ENCODE measurements around the gene KCNMA1.

The KCNMA1 gene

GRCh38 chr10:77120012-77120411 is 517.6 kb downstream of the KCNMA1 start:
- no peaks in the 10 kb centered on the region for H3K9me3 ChIP-seq (replicated peaks in 1 of 2; ENCODE audit: control insufficient read depth in 2 of 2, insufficient read depth in 1 of 2, low read depth in 1 of 2, low read length in 2 of 2)
- H2BK5ac ChIP-seq (ENCODE audit: low read length) = no peak overlapping the region
- H2BK120ac ChIP-seq (ENCODE audit: low read depth, low read length) = no peak overlapping the region
- H3K4me2 ChIP-seq (ENCODE audit: insufficient read depth, low read length, poor library complexity, severe bottlenecking) = no peak overlapping the region
- WGBS, 2 donors (ENCODE audit: extremely low coverage in 2 of 2, insufficient read length in 2 of 2, insufficient replicate concordance in 1 of 2) = no CpG with 5 or more reads among the region's 4 CpGs
- H3K4ac ChIP-seq (ENCODE audit: low read length) = no peak overlapping the region
- H3K18ac ChIP-seq (ENCODE audit: low read length) = no peak overlapping the region
- no peak overlapping the region for H3K4me3 ChIP-seq (ENCODE audit: low read length in 2 of 2)
- H4K91ac ChIP-seq (ENCODE audit: low read depth, low read length, poor library complexity) = no peak overlapping the region
- no peaks in the 10 kb centered on the region for H3K79me1 ChIP-seq (ENCODE audit: low read depth, low read length)
- H3K27me3 ChIP-seq (ENCODE audit: control insufficient read depth in 3 of 3, insufficient read depth in 3 of 3, low read depth in 1 of 3, low read length in 3 of 3) = no peaks in the 10 kb centered on the region
- no peak overlapping the region for H2BK12ac ChIP-seq (ENCODE audit: low read length)
- H4K8ac ChIP-seq (ENCODE audit: low read depth, low read length) = no peak overlapping the region
- no peak for DNase-seq (ENCODE audit: low spot score)
- H2AK5ac ChIP-seq (ENCODE audit: low read depth, low read length) = no peak overlapping the region
- no peak overlapping the region for H3K23ac ChIP-seq (ENCODE audit: low read depth, low read length, poor library complexity)
- no peak overlapping the region for H2BK15ac ChIP-seq (ENCODE audit: low read length)
- no peak overlapping the region for H3K9ac ChIP-seq (ENCODE audit: low read depth, low read length, poor library complexity)
- H3K36me3 ChIP-seq (replicated peaks in 1 of 2; ENCODE audit: control insufficient read depth in 2 of 2, insufficient read depth in 2 of 2, low read length in 2 of 2) = no peaks in the 10 kb centered on the region
- H2AFZ ChIP-seq (ENCODE audit: low read length) = no peak overlapping the region
- no peak overlapping the region for H3K14ac ChIP-seq (ENCODE audit: low read length)
- no peaks in the 10 kb centered on the region for H3K4me1 ChIP-seq (ENCODE audit: control insufficient read depth in 2 of 2, insufficient read depth in 1 of 2, low read depth in 1 of 2, low read length in 2 of 2)
- no peak overlapping the region for H3K27ac ChIP-seq (replicated peaks; ENCODE audit: low read length)

GRCh38 chr10:77118603-77119282 is 518.9 kb downstream of the KCNMA1 start:
- H4K91ac ChIP-seq (ENCODE audit: low read depth, low read length, poor library complexity) = no peak overlapping the region
- no peak overlapping the region for H3K23ac ChIP-seq (ENCODE audit: low read depth, low read length, poor library complexity)
- H2BK15ac ChIP-seq (ENCODE audit: low read length) = no peak overlapping the region
- no peaks in the 10 kb centered on the region for H3K36me3 ChIP-seq (replicated peaks in 1 of 2; ENCODE audit: control insufficient read depth in 2 of 2, insufficient read depth in 2 of 2, low read length in 2 of 2)
- H3K27ac ChIP-seq (replicated peaks; ENCODE audit: low read length) = no peak overlapping the region
- H3K4me1 ChIP-seq (ENCODE audit: control insufficient read depth in 2 of 2, insufficient read depth in 1 of 2, low read depth in 1 of 2, low read length in 2 of 2) = no peaks in the 10 kb centered on the region
- H2BK120ac ChIP-seq (ENCODE audit: low read depth, low read length) = no peak overlapping the region
- no peak overlapping the region for H3K4me2 ChIP-seq (ENCODE audit: insufficient read depth, low read length, poor library complexity, severe bottlenecking)
- no peak overlapping the region for H2BK5ac ChIP-seq (ENCODE audit: low read length)
- no peaks in the 10 kb centered on the region for H3K79me1 ChIP-seq (ENCODE audit: low read depth, low read length)
- H4K8ac ChIP-seq (ENCODE audit: low read depth, low read length) = no peak overlapping the region
- H2AK5ac ChIP-seq (ENCODE audit: low read depth, low read length) = no peak overlapping the region
- no peak overlapping the region for H2AFZ ChIP-seq (ENCODE audit: low read length)
- no peak overlapping the region for H3K14ac ChIP-seq (ENCODE audit: low read length)
- H3K4me3 ChIP-seq (ENCODE audit: low read length in 2 of 2) = no peak overlapping the region
- H2BK12ac ChIP-seq (ENCODE audit: low read length) = no peak overlapping the region
- H3K27me3 ChIP-seq (ENCODE audit: control insufficient read depth in 3 of 3, insufficient read depth in 3 of 3, low read depth in 1 of 3, low read length in 3 of 3) = no peaks in the 10 kb centered on the region
- H3K4ac ChIP-seq (ENCODE audit: low read length) = no peak overlapping the region
- H3K9ac ChIP-seq (ENCODE audit: low read depth, low read length, poor library complexity) = no peak overlapping the region
- H3K18ac ChIP-seq (ENCODE audit: low read length) = no peak overlapping the region
- no peaks in the 10 kb centered on the region for H3K9me3 ChIP-seq (replicated peaks in 1 of 2; ENCODE audit: control insufficient read depth in 2 of 2, insufficient read depth in 1 of 2, low read depth in 1 of 2, low read length in 2 of 2)
- no CpG with 5 or more reads among the region's 8 CpGs for WGBS, 2 donors (ENCODE audit: extremely low coverage in 2 of 2, insufficient read length in 2 of 2, insufficient replicate concordance in 1 of 2)
- no peak for DNase-seq (ENCODE audit: low spot score)

- no peak overlapping the region for H3K4me2 ChIP-seq (ENCODE audit: insufficient read depth, low read length, poor library complexity, severe bottlenecking)
- no peak overlapping the region for H3K23ac ChIP-seq (ENCODE audit: low read depth, low read length, poor library complexity)
Observed at GRCh38 chr10:77117501-77117900, 520.1 kb downstream of the KCNMA1 start.

GRCh38 chr10:77116904-77117303 is 520.7 kb downstream of the KCNMA1 start:
- Histone ChIP-seq H3K14ac (ENCODE audit: low read length) (no peak overlapping the region), H3K79me1 (ENCODE audit: low read depth, low read length) (no peaks in the 10 kb centered on the region), H3K4me1 (ENCODE audit: control insufficient read depth in 2 of 2, insufficient read depth in 1 of 2, low read depth in 1 of 2, low read length in 2 of 2) (no peaks in the 10 kb centered on the region), H2BK12ac (ENCODE audit: low read length) (no peak overlapping the region), H3K27me3 (ENCODE audit: control insufficient read depth in 3 of 3, insufficient read depth in 3 of 3, low read depth in 1 of 3, low read length in 3 of 3) (no peaks in the 10 kb centered on the region), H2AK5ac (ENCODE audit: low read depth, low read length) (no peak overlapping the region), H4K8ac (ENCODE audit: low read depth, low read length) (no peak overlapping the region), H2BK120ac (ENCODE audit: low read depth, low read length) (no peak overlapping the region), H4K91ac (ENCODE audit: low read depth, low read length, poor library complexity) (no peak overlapping the region), H2AFZ (ENCODE audit: low read length) (no peak overlapping the region), H3K36me3 (replicated peaks in 1 of 2; ENCODE audit: control insufficient read depth in 2 of 2, insufficient read depth in 2 of 2, low read length in 2 of 2) (no peaks in the 10 kb centered on the region), H2BK5ac (ENCODE audit: low read length) (no peak overlapping the region), H3K23ac (ENCODE audit: low read depth, low read length, poor library complexity) (no peak overlapping the region), H3K4ac (ENCODE audit: low read length) (no peak overlapping the region), H3K9ac (ENCODE audit: low read depth, low read length, poor library complexity) (no peak overlapping the region), H3K27ac (replicated peaks; ENCODE audit: low read length) (no peak overlapping the region), H3K9me3 (replicated peaks in 1 of 2; ENCODE audit: control insufficient read depth in 2 of 2, insufficient read depth in 1 of 2, low read depth in 1 of 2, low read length in 2 of 2) (no peaks in the 10 kb centered on the region), H3K4me3 (ENCODE audit: low read length in 2 of 2) (no peak overlapping the region), H2BK15ac (ENCODE audit: low read length) (no peak overlapping the region), H3K18ac (ENCODE audit: low read length) (no peak overlapping the region), H3K4me2 (ENCODE audit: insufficient read depth, low read length, poor library complexity, severe bottlenecking) (no peak overlapping the region)
- no peak for DNase-seq (ENCODE audit: low spot score)
- no CpG with 5 or more reads among the region's 2 CpGs for WGBS, 2 donors (ENCODE audit: extremely low coverage in 2 of 2, insufficient read length in 2 of 2, insufficient replicate concordance in 1 of 2)

More at GRCh38 chr10:77117501-77117900, 520.1 kb downstream of the KCNMA1 start:
- DNase-seq (ENCODE audit: low spot score) = no peak
- Histone ChIP-seq H3K79me1 (ENCODE audit: low read depth, low read length) (no peaks in the 10 kb centered on the region), H3K9me3 (replicated peaks in 1 of 2; ENCODE audit: control insufficient read depth in 2 of 2, insufficient read depth in 1 of 2, low read depth in 1 of 2, low read length in 2 of 2) (no peaks in the 10 kb centered on the region), H2BK5ac (ENCODE audit: low read length) (no peak overlapping the region), H4K8ac (ENCODE audit: low read depth, low read length) (no peak overlapping the region), H2BK12ac (ENCODE audit: low read length) (no peak overlapping the region), H4K91ac (ENCODE audit: low read depth, low read length, poor library complexity) (no peak overlapping the region), H2BK120ac (ENCODE audit: low read depth, low read length) (no peak overlapping the region), H3K4ac (ENCODE audit: low read length) (no peak overlapping the region), H3K27me3 (ENCODE audit: control insufficient read depth in 3 of 3, insufficient read depth in 3 of 3, low read depth in 1 of 3, low read length in 3 of 3) (no peaks in the 10 kb centered on the region), H3K36me3 (replicated peaks in 1 of 2; ENCODE audit: control insufficient read depth in 2 of 2, insufficient read depth in 2 of 2, low read length in 2 of 2) (no peaks in the 10 kb centered on the region), H2BK15ac (ENCODE audit: low read length) (no peak overlapping the region), H3K4me3 (ENCODE audit: low read length in 2 of 2) (no peak overlapping the region), H2AFZ (ENCODE audit: low read length) (no peak overlapping the region), H3K9ac (ENCODE audit: low read depth, low read length, poor library complexity) (no peak overlapping the region), H3K27ac (replicated peaks; ENCODE audit: low read length) (no peak overlapping the region), H2AK5ac (ENCODE audit: low read depth, low read length) (no peak overlapping the region), H3K14ac (ENCODE audit: low read length) (no peak overlapping the region), H3K4me1 (ENCODE audit: control insufficient read depth in 2 of 2, insufficient read depth in 1 of 2, low read depth in 1 of 2, low read length in 2 of 2) (no peaks in the 10 kb centered on the region), H3K18ac (ENCODE audit: low read length) (no peak overlapping the region)
- no CpG with 5 or more reads among the region's 2 CpGs for WGBS, 2 donors (ENCODE audit: extremely low coverage in 2 of 2, insufficient read length in 2 of 2, insufficient replicate concordance in 1 of 2)

Data from neuronal stem cell (in vitro differentiated cells).